Osteoblast (primary cell): Measurements from ENCODE around the gene SKAP1. TPM values are rescaled to one million over a fixed set of nuclear protein-coding genes. Genes with fewer than 3 reads are reported as not detected.

Experiments used
- DNase-seq: peaks from one replicate; pipeline ENCODE4 v3.0.0; 2011; ENCODE audit warnings: low spot score, mixed read lengths; ENCODE audit not compliant: insufficient read length; ENCODE audit errors: missing footprints
- H2AFZ ChIP-seq: 2 replicates; pipeline ENCODE4 v1.6.0; 2011; ENCODE audit warnings: mild to moderate bottlenecking, low read length
- H3K27ac ChIP-seq: 2 replicates; pipeline ENCODE4 v1.5.1; 2011; ENCODE audit warnings: mild to moderate bottlenecking, low read depth, low read length, moderate library complexity
- H3K27me3 ChIP-seq: 2 replicates; pipeline ENCODE4 v1.6.0; 2012; ENCODE audit warnings: mild to moderate bottlenecking, control low read depth, inconsistent platforms, low read length, moderate library complexity; ENCODE audit not compliant: insufficient read depth
- H3K36me3 ChIP-seq: 2 replicates; pipeline ENCODE4 v1.5.1; 2011; ENCODE audit warnings: mild to moderate bottlenecking, low read length, control low read depth, moderate library complexity; ENCODE audit not compliant: insufficient read depth
- H3K4me1 ChIP-seq: 2 replicates; pipeline ENCODE4 v1.5.1; 2011; ENCODE audit warnings: mild to moderate bottlenecking, low read length, control low read depth, moderate library complexity; ENCODE audit not compliant: insufficient read depth
- H3K4me2 ChIP-seq: 2 replicates; pipeline ENCODE4 v1.6.0; 2011; ENCODE audit warnings: mild to moderate bottlenecking, low read length; ENCODE audit not compliant: insufficient read depth
- H3K4me3 ChIP-seq: fragments of 200-600 bp; sonication (generic); 3 replicates; pipeline ENCODE4 v1.5.1; 2012; ENCODE audit warnings: mild to moderate bottlenecking, low read length, inconsistent platforms; ENCODE audit not compliant: insufficient read depth
- H3K79me2 ChIP-seq: 2 replicates; pipeline ENCODE4 v1.6.0; 2012; ENCODE audit warnings: mild to moderate bottlenecking, low read length, control low read depth, inconsistent platforms; ENCODE audit not compliant: insufficient read depth
- H3K9me3 ChIP-seq: 2 replicates; pipeline ENCODE4 v1.5.1; 2011; ENCODE audit warnings: low read depth, low read length, control low read depth
- H4K20me1 ChIP-seq: 2 replicates; pipeline ENCODE4 v1.6.0; 2012; ENCODE audit warnings: mild to moderate bottlenecking, low read length, control low read depth; ENCODE audit not compliant: insufficient read depth
- CTCF ChIP-seq: IDR thresholded peaks from 2 replicates; pipeline ENCODE4 v1.5.1; 2011; ENCODE audit warnings: mild to moderate bottlenecking, low read depth, low read length, moderate library complexity; ENCODE audit errors: extremely low read depth
- total RNA-seq: library from RNA; depleted of rRNA; stranded (reverse); fragments of >200 nt; gene quantifications from 2 replicates; pipeline ENCODE4 v1.2.3, GENCODE V29; 2012

The SKAP1 gene
- total RNA-seq, 1 donor: not detected

DNA sequence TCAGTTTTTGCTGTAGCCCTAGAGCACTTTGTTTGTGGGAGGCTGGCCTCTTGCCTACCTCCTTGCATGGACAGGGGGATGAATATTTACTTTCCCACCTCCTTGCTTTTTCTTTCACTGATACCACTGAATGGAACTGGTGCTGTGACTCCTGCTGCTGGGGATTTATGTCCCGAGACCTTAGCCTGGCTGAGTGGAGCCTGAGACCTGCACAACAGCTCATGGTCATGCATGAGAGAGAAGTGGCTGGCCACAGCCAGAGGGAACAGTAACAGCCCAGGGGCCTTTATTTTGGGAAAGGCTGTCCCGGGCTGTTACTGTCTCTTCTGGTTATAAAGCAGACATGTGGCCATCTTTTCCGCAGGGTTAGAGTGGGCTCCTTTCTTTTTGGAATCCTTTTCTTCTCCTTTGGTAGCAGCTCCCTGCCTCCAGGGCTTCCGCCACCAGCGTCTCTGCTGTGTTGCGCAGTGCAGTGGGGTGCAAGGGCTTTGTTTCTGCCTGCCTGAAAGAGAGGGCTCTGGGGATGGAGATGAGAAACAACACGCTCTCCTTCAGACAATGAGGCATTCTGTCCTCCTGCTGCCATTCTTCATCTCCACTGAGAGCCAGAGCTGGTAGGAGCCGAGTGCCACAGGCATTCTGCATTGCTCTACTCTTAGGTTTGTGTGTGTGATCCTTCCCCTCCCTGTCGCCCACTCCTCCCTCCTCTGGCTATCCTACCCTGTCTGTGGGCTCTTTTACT, 307.9 kb downstream of the SKAP1 start:
- peaks cover 5% of the 10 kb centered on the region for H3K4me1 ChIP-seq
- no peaks in the 10 kb centered on the region for H3K79me2 ChIP-seq
- H2AFZ ChIP-seq: no peak overlapping the region
- no peak overlapping the region for H3K4me3 ChIP-seq
- peaks cover 47% of the 10 kb centered on the region for H3K36me3 ChIP-seq
- no peaks in the 10 kb centered on the region for H3K27me3 ChIP-seq
- H3K9me3 ChIP-seq: no peaks in the 10 kb centered on the region
- H4K20me1 ChIP-seq: no peaks in the 10 kb centered on the region
- DNase-seq: no peak
- no peak overlapping the region for H3K4me2 ChIP-seq
- H3K27ac ChIP-seq: no peak overlapping the region
- no peak for TF ChIP-seq CTCF

- peaks cover 49% of the 10 kb centered on the region for H3K79me2 ChIP-seq
- peaks cover 16% of the 10 kb centered on the region for H3K36me3 ChIP-seq
- H3K4me2 ChIP-seq: no peak overlapping the region
- no peak for TF ChIP-seq CTCF
- no peaks in the 10 kb centered on the region for H3K9me3 ChIP-seq
- no peak overlapping the region for H3K4me3 ChIP-seq
- no peaks in the 10 kb centered on the region for H3K27me3 ChIP-seq
- no peaks in the 10 kb centered on the region for H4K20me1 ChIP-seq
- DNase-seq: no peak
- peaks cover 8% of the 10 kb centered on the region for H3K4me1 ChIP-seq
- H2AFZ ChIP-seq: no peak overlapping the region
- no peak overlapping the region for H3K27ac ChIP-seq
These were observed 316.8 kb downstream of the SKAP1 start for GRCh38 chr17:48113201-48113676.

DNA sequence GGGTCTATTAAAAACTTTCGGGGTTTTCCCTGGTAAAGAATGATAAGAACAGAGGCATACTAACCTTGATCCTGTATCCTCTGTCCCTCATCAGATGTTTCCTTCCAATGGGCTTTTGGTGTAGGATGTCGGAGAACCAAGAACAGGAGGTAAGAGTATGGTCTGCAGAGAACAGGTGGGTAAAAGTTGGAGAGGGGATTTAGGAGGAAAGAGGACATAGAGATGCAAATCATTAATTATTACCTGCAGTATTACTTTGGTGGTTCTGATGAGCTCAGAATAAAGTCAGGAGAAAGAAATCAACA, 318.1 kb downstream of the SKAP1 start:
- no peak for DNase-seq
- no peak overlapping the region for H3K4me3 ChIP-seq

More for the DNA sequence above, 318.1 kb downstream of the SKAP1 start:
- Histone ChIP-seq H3K27ac (no peak overlapping the region), H3K36me3 (peaks cover 12% of the 10 kb centered on the region), H3K9me3 (no peaks in the 10 kb centered on the region), H3K4me1 (peaks cover 13% of the 10 kb centered on the region), H3K27me3 (no peaks in the 10 kb centered on the region), H3K4me2 (no peak overlapping the region), H3K79me2 (peaks cover 58% of the 10 kb centered on the region), H4K20me1 (no peaks in the 10 kb centered on the region), H2AFZ (no peak overlapping the region)
- no peak for TF ChIP-seq CTCF
